Caco-2 (cell line): Measurements from ENCODE around the gene RAF1. TPM values are rescaled to one million over a fixed set of nuclear protein-coding genes. Genes with fewer than 3 reads are reported as not detected.

Experiments used
- BruUV-seq: library from RNA; stranded (reverse); fragments of 400-500 nt; replicated peaks from 2 replicates; lab custom pipeline; 2021; lab: Mats Ljungman, UMichigan
- CTCF ChIA-PET: fragments of 300-600 bp; sonication (Branson Sonifier 250); formaldehyde crosslinking; loops from one replicate; lab custom pipeline; 2022; ENCODE audit warnings: antibody characterized with exemption; lab: Charles Lee
- POLR2A ChIA-PET: fragments of 300-600 bp; sonication (Branson Sonifier 250); formaldehyde crosslinking; loops from one replicate; lab custom pipeline; 2022; ENCODE audit warnings: antibody characterized with exemption; lab: Charles Lee
- DNase-seq, 2 experiments: peaks; one replicate each; pipeline versions ENCODE4 v3.0.0 to v3.0.0-alpha.2; 2020 to 2022
- H3K27me3 ChIP-seq: replicated peaks from 2 replicates; pipeline ENCODE4 v1.6.0; 2011; ENCODE audit warnings: low read length; ENCODE audit not compliant: control insufficient read depth, insufficient read depth
- H3K36me3 ChIP-seq: 2 replicates; pipeline ENCODE4 v1.5.1; 2011; ENCODE audit warnings: low read length; ENCODE audit not compliant: control insufficient read depth, insufficient read depth
- H3K4me1 ChIP-seq: fragments of 250-450 bp; sonication (Bioruptor Pico); 2 replicates; pipeline ENCODE4 v1.5.1; 2020; ENCODE audit warnings: mild to moderate bottlenecking
- H3K4me3 ChIP-seq: 2 replicates; pipeline ENCODE4 v1.5.1; 2011; ENCODE audit warnings: low read depth, mild to moderate bottlenecking, control low read depth, low read length
- H3K9me3 ChIP-seq: fragments of 250-450 bp; sonication (Bioruptor Pico); 2 replicates; pipeline ENCODE4 v1.5.1; 2020; ENCODE audit warnings: mild to moderate bottlenecking, moderate library complexity
- H3K27ac Mint-ChIP-seq: one replicate; pipeline ENCODE4 v1.8.0; 2022; ENCODE audit warnings: mixed read lengths; ENCODE audit not compliant: unreplicated experiment
- H3K27me3 Mint-ChIP-seq: one replicate; pipeline ENCODE4 v1.8.0; 2022; ENCODE audit warnings: mixed read lengths; ENCODE audit not compliant: insufficient read depth, unreplicated experiment
- H3K36me3 Mint-ChIP-seq: one replicate; pipeline ENCODE4 v1.8.0; 2022; ENCODE audit warnings: mild to moderate bottlenecking, mixed read lengths; ENCODE audit not compliant: insufficient read depth, unreplicated experiment
- H3K4me1 Mint-ChIP-seq: one replicate; pipeline ENCODE4 v1.8.0; 2022; ENCODE audit warnings: low read depth, mixed read lengths; ENCODE audit not compliant: unreplicated experiment
- H3K4me3 Mint-ChIP-seq: one replicate; pipeline ENCODE4 v1.8.0; 2022; ENCODE audit warnings: mild to moderate bottlenecking, moderate library complexity, mixed read lengths; ENCODE audit not compliant: unreplicated experiment
- H3K9me3 Mint-ChIP-seq: one replicate; pipeline ENCODE4 v1.8.0; 2022; ENCODE audit warnings: mixed read lengths; ENCODE audit not compliant: unreplicated experiment
- CTCF ChIP-seq, 2 experiments: fragments of 200-600 bp in 1 of 2; IDR thresholded peaks; 1 replicate in 1 of 2; 2 replicates in 1 of 2; pipeline versions ENCODE4 v1.5.1 to v1.8.0; 2011 to 2022; ENCODE audit warnings: antibody characterized with exemption in 1 of 2, control low read depth in 1 of 2, inconsistent platforms in 1 of 2, low read depth in 1 of 2, low read length in 1 of 2, mild to moderate bottlenecking in 1 of 2, moderate library complexity in 1 of 2; ENCODE audit not compliant: insufficient read depth in 1 of 2, severe bottlenecking in 1 of 2, unreplicated experiment in 1 of 2
- intact Hi-C: fragments of 100-400 bp; cut with micrococcal nuclease; formaldehyde crosslinking; loops from one replicate; pipeline ENCODE4 v1.10.0; 2022; ENCODE audit not compliant: unreplicated experiment
- total RNA-seq: library from RNA; stranded (reverse); gene quantifications from 2 replicates; pipeline ENCODE4 v1.2.3, GENCODE V29; 2022

Gene RAF1
- total RNA-seq, 1 experiment from 2014 or later, result 93.6 TPM

- DNase-seq, result no peak
- CTCF ChIA-PET, result interaction anchor here (0.6 kb wide), 1 partner anchor 28 kb away, joined by 3 read pairs; no protein-coding TSS in a partner anchor
- no peaks in the 10 kb centered on the region for H3K27me3 ChIP-seq
- H3K4me3 ChIP-seq, result no peak overlapping the region
- H3K4me1 ChIP-seq, result peaks cover 24% of the 10 kb centered on the region
- H3K4me3 Mint-ChIP-seq, result no peak overlapping the region
- H3K4me1 Mint-ChIP-seq, result peaks cover 33% of the 10 kb centered on the region
- no peak overlapping the region for H3K27ac Mint-ChIP-seq
- H3K9me3 ChIP-seq, result no peaks in the 10 kb centered on the region
- no TSS peak for BruUV-seq
- no peaks in the 10 kb centered on the region for H3K36me3 ChIP-seq
- POLR2A ChIA-PET, result no interaction called here
- H3K27me3 Mint-ChIP-seq, result no peaks in the 10 kb centered on the region
- TF ChIP-seq CTCF (IDR thresholded peaks at IDR 0.05; ENCODE audit: insufficient read depth in 1 of 2, low read depth in 1 of 2, low read length in 1 of 2, severe bottlenecking in 1 of 2, unreplicated experiment in 1 of 2), result no peak
- no peaks in the 10 kb centered on the region for H3K9me3 Mint-ChIP-seq
- H3K36me3 Mint-ChIP-seq, result peaks cover 23% of the 10 kb centered on the region
- intact Hi-C loops, result loop anchor here (5.0 kb wide), 1 partner anchor 47 kb away; no protein-coding TSS in a partner anchor
These were observed 3.7 kb downstream of the RAF1 start for GRCh38 chr3:12660196-12660595.

DNA sequence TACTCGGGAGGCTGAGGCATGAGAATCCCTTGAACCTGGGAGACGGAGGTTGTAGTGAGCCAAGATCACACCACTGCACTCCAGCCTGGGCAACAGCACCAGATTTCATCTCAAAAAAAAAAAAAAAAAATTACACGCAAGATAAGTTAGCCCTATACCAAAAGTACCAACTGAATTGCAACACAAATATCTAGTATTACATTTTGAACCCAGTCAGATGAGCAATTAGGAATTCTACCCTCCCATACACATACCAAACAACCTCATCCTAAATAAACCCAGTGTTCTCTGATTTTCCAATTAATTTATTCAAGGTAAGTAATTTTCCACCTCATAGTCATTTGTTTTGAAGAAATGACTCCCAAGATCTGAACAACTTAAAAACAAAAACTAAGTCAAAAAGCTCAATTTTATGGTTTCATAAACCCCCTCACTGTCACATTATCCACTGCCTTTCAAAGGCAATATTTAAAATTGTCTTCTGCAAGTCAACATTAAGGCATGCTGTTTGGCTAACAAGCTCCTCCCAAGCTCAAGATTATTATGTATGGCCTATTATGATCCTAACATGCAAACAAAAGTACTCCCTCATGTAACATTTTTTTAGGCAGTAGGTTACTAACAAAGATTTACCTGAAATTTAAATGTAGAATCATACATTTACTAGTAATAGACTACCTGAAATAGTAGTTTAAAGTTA, 4.5 kb downstream of the RAF1 start:
- no peak overlapping the region for H3K27ac Mint-ChIP-seq
- H3K4me1 Mint-ChIP-seq, result peaks cover 33% of the 10 kb centered on the region

GRCh38 chr3:12658593-12659058, 5.3 kb downstream of the RAF1 start:
- no peaks in the 10 kb centered on the region for H3K9me3 Mint-ChIP-seq
- intact Hi-C loops, result loop anchor here (10.0 kb wide), 1 partner anchor 54 kb away; no protein-coding TSS in a partner anchor
- peaks cover 18% of the 10 kb centered on the region for H3K36me3 Mint-ChIP-seq
- no peak overlapping the region for H3K4me3 ChIP-seq
- H3K4me3 Mint-ChIP-seq, result no peak overlapping the region
- peaks cover 33% of the 10 kb centered on the region for H3K4me1 Mint-ChIP-seq
- peak overlapping the region; percentile 42 for H3K27ac Mint-ChIP-seq
- no peaks in the 10 kb centered on the region for H3K27me3 ChIP-seq
- no peaks in the 10 kb centered on the region for H3K27me3 Mint-ChIP-seq
- H3K9me3 ChIP-seq, result no peaks in the 10 kb centered on the region
- no peak for TF ChIP-seq CTCF (IDR thresholded peaks at IDR 0.05; ENCODE audit: insufficient read depth in 1 of 2, low read depth in 1 of 2, low read length in 1 of 2, severe bottlenecking in 1 of 2, unreplicated experiment in 1 of 2)
- H3K36me3 ChIP-seq, result no peaks in the 10 kb centered on the region
- no TSS peak for BruUV-seq
- CTCF ChIA-PET, result no interaction called here
- no peak for DNase-seq
- H3K4me1 ChIP-seq, result peaks cover 24% of the 10 kb centered on the region
- POLR2A ChIA-PET, result no interaction called here

More for the DNA sequence above, 4.5 kb downstream of the RAF1 start:
- Histone ChIP-seq H3K4me3 (no peak overlapping the region), H3K36me3 (no peaks in the 10 kb centered on the region), H3K9me3 (no peaks in the 10 kb centered on the region), H3K27me3 (no peaks in the 10 kb centered on the region), H3K4me1 (peaks cover 24% of the 10 kb centered on the region)
- TF ChIP-seq CTCF (IDR thresholded peaks at IDR 0.05; ENCODE audit: insufficient read depth in 1 of 2, low read depth in 1 of 2, low read length in 1 of 2, severe bottlenecking in 1 of 2, unreplicated experiment in 1 of 2), result no peak
- intact Hi-C loops, result loop anchor here (5.0 to 10.0 kb wide), 2 partner anchors 48 to 55 kb away; no protein-coding TSS in a partner anchor
- Mint-ChIP-seq H3K4me3 (no peak overlapping the region), H3K36me3 (peaks cover 22% of the 10 kb centered on the region), H3K27me3 (no peaks in the 10 kb centered on the region), H3K9me3 (no peaks in the 10 kb centered on the region)
- no peak for DNase-seq
- BruUV-seq, result no TSS peak
- ChIA-PET CTCF (no interaction called here), POLR2A (no interaction called here)
